Epidermal melanocyte (primary cell): ENCODE measurements around the gene IFITM1.
"Not testable (repeated sequence)": the region's sequence is repeated elsewhere in the genome, so short reads cannot be mapped to it uniquely, and the experiment has no call there.

Experiments
- DNase-seq: peaks from one replicate; pipeline ENCODE4 v3.0.0; 2011; ENCODE audit warnings: low spot score; ENCODE audit not compliant: insufficient read length

The IFITM1 gene

DNA sequence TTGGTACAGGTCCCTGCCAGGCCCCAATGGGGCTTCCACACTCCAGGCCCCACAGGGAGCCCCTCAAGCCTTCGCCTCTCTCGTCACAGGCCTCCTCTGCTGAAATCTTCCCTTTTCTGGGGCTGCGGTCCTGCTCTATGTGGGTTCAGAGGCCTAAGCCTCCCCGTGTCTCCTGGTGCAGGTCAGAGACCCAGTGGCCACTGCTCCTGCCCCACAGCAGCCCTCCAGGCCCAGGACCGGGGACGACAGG is 12.7 kb downstream of the IFITM1 start:
- DNase-seq, result no peak

DNA sequence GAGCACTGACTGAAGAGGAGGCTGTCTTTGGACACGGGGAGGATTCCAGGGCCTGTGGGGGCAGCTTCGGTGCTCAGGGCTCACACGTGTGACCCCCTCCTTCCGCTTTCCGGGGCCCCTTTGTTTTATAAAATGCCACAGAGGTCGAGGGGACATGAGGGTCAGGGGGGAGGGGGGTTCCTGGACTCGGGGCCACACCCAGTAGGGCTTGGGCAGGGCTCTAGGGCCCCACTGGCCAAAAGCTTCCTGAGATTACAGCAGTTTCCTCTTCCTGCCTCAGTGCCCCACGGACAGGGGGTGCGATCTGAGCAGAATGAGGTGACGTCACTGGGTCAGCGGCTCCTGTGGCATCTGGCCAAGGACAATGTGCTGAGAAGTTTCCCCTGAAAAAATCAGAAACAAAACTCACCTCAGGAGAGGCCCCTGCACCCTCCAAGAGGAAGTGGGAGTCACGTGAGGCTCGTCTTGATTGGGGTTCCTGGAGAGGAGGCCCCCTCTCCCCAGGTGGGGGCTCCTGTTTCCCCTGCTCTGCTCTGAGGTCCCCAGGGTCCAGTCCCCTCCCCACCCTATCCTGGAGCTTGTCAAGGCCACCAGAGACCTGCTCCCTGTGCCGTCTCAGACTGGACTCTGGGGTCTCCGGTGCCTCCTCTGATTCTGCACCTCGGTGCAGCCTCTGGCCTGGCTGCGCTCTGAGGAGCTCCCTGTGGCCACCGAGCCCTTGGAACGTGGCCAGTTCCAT is 13.2 kb downstream of the IFITM1 start:
- no peak for DNase-seq

DNA sequence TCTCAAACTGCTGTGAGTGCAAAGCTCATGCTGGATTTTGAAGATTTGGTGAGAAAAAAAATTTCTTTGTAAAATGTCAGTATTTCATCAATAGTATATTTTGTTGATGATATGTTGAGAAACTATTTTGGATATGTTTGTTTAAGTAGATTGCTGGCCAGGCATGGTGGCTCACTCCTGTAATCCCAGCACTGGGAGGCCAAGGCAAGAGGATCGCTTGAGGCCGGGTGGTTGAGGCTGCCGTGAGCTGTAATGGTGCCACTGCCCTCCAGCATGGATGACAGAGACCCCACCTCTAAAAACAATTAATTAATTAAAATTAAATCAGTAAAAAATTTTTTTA is 13.7 kb downstream of the IFITM1 start:
- no peak for DNase-seq

DNA sequence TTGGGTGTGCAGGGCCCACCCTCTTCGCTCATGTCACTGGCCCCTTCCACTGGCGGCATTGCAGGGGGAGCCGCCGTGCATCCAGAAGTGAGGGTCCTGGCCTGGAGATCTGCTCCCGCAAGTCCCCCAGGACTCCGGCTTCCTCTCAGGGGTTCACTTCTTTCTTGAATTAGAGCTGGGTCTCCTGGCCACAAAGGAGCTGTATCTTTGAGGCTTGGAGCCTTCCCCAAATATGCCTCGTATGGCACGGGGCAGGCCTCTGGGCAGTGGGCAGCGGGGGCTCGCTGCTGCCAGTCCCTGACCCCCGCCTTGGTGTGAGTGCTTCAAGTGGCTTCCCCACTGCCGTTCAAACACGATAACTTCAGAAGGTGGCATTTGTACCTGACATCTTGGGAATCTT is 14.2 kb downstream of the IFITM1 start:
- DNase-seq, result no peak

DNA sequence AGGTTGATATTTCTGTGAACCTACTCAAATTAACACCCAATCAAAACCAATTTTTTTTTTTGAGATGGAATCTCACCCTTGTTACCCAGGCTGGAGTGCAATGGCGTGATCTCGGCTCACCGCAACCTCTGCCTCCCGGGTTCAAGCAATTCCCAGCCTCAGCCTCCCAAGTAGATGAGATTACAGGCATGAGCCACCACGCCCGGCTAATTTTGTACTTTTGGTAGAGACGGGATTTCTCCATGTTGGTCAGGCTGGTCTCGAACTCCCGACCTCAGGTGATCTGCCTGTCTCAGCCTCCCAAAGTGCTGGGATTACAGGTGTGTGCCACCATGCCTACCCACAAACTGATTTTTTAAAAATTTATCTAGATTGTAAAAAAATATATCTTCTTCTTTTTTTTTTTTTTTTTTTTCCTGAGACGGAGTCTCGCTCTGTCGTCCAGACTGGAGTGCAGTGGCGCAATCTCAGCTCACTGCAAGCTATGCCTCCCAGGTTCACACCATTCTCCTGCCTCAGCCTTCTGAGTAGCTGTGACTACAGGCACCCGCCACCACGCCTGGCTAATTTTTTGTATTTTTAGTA is 14.8 kb downstream of the IFITM1 start:
- DNase-seq, result not testable (repeated sequence)

DNA sequence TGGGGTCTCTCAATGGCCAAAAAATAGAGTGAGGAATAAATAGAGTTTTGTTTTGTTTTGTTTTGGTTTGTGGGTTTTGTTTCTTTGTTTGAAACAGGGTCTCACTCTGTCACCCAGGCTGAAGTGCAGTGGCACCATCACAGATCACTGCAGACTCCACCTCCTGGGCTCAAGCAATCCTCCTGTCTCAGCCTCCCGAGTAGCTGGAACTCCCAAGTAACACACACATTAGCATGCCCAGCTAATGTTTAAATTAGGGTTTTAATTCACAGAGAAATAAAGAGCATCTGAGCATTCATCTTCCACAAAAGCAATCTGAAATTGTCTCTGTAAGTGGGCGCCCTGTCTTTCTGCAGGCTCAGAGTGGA is 16.0 kb downstream of the IFITM1 start:
- DNase-seq, result no peak

DNA sequence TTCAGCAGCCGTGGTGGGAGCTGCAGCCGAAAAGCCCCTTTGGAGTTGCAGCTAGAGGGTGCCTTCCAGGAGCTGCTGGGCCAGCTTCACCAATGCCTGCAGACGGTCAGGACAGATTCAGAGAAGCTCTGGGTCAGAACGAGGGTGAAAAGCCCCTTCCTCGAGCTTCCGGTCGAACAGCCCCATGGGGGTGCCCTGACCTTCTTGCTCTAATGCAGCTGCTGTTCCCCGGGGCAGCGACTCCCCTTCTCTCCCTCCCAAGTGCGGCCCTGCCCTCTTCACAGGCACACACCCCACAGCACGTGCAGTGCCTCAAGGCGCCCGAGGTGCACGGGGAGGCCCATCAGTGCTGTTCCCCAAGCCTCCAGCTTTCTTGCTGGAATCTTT is 16.5 kb downstream of the IFITM1 start:
- no peak for DNase-seq

DNA sequence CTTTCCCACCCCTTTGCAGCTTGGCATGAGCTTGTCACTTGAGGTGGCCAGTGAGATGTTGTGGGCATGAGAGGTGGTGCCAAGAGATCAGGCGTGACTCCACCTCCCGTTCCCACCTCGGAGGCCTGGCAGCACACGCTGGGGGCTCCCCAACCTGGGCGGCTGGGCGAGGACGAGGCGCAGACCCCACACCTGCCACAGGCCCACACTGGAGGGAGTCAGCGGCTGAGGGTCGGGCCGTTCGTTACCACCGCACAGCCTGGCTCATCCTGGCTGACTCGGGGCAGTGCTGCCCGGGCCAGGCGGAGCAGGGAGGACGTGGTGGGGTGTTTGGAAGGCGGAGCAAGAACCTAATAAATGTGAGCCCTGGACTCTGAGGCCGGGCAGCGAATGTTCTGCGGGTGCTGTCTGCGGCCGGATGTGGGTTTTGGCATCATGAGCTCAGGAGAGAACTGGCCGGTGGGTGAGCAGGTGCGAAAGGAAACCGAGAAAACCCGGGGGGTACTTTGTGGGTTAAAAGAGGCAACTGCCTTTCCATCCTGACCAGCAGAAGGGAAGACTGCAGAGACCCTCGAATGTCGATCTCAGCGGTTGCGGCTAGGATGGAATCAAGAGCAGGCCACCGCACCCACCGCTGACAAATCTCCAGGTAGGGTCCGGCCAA is 17.0 kb downstream of the IFITM1 start:
- DNase-seq, result no peak

DNA sequence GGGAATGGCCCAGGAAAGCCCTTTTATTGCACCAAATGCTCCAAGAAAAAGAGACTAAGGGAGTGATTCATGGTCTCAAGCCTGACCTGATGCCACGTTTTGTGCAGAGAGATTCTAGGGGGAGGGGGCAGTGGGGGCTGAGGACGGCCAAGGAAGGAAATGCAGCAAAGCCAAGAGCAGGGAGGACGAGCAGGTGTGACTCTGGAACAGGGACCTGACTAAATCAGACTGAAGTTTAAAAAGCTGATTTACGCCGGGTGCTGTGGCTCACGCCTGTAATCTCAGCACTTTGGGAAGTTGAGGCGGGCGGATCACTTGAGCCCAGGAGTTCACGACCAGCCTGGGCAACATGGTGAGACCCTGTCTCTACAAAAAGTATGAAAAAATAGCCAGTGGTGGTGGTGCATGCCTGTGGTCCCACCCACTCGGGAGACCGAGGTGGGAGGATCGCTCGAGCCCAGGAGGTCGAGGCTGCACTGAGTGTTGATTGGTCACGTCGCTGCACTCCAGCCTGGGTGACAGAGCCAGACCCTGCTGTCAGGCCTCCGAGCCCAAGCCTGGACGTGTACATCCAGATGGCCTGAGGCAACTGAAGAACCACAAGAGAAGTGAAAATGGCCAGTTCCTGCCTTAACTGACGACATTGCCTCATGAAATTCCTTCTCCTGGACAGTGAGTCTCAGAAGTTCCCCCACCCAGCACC is 17.7 kb downstream of the IFITM1 start:
- no peak for DNase-seq

DNA sequence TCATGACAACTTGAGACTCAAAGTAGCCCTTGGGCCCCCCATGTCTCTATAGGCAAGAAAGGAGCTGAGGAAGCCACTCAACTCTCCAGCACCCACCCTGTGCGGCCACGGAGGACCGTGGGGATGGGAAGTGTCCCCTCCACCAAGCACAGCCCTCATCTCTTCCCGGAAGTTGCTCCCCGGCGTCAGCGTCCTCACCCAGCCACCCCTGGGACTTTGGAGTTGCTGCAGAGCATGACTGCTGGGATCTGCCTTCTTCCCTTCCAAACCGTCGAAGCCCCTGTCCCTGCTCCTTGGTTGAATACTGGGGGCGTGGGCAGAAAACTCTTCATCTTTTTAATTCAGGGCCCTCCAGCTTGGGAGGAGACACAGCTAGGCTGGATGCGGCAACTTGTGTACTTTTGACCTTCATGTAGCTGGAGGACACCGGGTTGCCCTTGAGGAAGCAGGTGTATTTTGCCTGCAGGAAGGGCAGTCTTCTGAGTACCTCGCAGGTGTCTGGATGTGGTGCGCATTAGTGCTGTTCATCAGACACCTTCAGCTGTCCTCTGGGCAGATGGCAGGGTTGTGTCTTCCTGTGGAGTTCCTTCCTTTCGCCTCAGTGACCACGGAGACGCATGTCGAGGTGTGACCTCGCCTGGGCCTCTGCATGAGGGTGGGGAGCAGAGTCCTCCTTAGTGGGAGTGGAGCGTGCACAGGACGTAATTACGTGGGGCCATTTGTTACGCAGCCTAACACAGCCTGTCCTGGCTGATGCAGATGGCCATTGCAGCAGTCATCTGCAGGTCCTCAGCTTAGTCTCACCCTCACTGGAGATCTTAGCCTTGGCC is 19.0 kb downstream of the IFITM1 start:
- no peak for DNase-seq

DNA sequence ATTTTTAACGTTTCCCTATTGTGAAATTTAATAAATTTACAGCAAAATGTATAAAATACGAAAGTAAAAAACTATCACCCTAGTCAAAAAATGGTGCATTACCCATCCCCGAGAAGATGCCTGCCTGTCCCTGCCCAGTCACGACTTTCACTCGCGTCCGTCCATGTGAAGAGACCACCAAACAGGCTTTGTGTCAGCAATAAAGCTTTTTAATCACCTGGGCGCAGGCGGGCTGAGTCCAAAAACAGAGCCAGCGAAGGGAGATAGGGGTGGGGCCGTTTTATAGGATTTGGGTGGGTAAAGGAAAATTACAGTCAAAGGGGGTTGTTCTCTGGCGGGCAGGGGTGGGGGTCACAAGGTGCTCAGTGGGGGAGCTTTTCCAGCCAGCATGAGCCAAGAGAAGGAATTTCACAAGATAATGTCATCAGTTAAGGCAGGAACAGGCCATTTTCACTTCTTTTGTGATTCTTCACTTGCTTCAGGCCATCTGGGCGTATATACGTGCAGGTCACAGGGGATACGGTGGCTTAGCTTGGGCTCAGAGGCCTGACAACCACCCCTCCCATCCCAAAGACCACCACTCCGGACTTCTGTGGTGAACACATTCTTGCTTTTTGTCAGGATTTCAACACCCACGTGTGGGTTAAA is 19.9 kb downstream of the IFITM1 start:
- DNase-seq, result not testable (repeated sequence)

DNA sequence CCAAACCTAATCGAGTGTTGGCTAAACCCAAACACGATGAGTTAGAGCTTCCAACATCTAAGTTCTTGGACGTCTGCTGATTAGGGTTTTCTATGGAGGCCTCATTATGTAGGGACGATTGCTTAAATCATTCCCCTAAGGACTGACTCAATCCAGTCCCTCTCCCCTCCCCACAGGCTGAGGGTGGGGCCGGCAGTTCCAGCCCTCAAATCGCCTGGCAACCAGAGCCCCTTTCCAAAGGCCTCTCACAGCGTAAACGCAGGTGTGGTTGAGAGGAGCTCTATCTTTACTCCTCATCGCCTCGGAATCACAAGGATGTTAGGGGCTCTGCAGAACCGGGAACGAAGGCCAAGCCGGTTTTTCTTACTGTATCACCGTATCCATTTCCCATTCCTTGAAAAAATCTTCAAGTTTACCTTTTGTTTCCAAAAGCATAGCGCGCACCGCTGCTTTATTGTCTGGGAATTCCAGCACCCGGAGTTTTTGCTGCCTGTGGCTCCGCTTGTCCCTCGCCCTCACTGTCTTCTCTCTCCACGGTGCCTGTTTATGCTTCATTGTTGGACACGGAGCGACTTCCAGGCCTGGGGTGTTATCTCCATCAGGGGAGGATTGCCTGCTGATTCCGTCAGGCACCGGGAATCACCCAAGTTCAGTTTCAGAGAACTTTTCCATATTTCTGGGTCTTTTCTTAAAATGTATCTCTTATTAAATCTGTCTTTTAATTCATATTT is 20.6 kb downstream of the IFITM1 start:
- no peak for DNase-seq

DNA sequence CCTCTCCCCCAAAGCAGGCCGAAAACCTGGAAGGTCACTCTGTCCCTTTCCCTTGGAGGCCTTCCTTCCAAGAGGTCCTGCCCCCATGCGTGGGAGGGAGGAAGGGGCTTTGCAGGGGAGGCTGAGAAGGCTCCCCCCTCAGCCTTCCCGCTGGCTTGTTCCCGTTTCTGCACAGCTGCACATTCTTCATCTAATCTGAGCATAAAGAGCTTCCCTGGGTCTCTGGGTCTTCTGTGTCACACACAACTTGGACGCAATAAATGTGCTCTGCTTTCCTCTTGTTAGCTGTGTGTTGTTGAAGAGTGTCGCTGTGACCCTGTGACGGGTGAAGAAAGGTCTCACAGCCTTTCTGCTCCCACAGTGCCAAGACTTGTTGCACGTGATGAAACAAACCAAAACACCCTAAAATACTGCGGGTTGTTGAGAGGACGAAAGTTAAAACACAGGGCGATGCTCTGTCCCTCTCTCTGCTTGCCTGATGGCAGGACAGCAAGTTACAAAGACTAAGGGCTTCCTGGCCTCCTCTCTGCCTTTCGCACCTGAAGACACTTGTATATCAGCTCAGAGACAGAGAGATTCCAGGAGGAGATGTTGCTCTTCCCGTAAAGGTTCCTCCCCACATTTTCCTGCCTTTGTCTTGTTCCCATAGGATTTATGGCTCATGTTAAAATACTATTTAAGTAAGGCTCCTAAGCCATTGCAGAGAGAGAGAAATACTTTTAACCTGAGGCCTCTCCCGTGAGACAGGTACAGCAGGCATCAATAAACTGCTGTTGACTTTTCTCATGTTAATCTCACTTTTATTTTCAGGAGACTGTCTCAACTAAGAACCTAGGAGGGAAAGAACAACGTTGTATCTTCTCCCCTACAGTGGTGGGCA is 22.2 kb downstream of the IFITM1 start:
- no peak for DNase-seq

DNA sequence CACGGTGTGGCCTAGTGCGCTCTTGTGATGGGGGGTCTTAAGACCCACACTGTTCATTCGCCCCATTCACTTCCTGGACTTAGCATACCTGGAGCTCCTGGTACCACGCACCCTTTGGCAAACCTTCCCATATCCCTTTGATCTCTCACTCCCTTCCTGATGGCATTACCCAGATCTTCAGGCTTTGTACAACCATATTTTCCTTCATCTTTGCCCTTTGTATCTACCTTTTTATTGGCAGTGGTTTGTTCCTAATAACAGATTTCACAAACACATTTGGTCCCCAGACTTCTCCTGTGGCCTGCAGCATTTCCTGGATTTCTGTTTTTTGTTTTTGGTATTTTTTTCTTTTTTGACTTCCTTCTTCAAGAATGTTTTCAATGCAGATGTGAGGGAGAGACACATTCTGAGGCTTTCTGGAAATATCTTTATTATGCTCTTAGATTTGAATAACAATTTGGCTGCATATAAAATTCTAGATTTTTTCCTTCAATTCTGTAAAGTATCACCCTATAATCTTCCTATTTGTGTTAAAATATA is 22.9 kb downstream of the IFITM1 start:
- no peak for DNase-seq

DNA sequence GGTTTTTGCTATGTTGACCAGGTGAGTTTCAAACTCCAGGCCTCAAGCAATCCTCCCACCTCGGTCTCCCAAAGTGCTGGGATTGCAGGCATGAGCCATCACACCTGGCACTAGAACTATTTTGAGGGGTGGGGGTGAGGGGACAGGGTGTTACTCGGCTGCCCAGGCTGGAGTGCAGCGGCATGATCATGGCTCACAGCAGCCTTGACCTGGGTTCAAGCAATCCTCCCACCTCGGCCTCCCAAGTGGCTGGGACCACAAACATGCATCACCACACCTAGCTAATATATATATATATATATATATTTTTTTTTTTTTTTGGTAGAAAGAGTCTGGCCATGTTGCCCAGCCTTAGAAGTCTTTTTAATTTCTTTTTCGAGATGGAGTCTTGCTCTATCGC is 23.9 kb downstream of the IFITM1 start:
- no peak for DNase-seq

DNA sequence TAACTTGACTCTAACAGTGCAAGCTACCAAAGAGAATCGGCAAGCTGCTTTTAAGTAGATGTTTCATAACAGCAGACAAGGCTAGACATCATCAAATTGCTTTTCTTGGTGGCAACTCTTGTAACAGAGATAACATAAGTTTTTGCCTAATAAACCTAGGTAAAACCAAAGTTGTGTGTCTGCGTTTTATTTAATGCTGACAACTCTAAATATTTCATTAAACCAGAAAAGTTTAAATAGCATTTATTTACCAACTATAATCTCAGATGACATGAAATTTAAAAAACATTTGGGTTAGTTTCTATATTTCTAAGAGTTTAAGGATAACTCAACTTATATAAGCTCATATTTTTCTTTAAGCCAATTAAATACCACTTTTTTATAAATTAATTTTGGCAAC is 26.1 kb downstream of the IFITM1 start:
- no peak for DNase-seq

DNA sequence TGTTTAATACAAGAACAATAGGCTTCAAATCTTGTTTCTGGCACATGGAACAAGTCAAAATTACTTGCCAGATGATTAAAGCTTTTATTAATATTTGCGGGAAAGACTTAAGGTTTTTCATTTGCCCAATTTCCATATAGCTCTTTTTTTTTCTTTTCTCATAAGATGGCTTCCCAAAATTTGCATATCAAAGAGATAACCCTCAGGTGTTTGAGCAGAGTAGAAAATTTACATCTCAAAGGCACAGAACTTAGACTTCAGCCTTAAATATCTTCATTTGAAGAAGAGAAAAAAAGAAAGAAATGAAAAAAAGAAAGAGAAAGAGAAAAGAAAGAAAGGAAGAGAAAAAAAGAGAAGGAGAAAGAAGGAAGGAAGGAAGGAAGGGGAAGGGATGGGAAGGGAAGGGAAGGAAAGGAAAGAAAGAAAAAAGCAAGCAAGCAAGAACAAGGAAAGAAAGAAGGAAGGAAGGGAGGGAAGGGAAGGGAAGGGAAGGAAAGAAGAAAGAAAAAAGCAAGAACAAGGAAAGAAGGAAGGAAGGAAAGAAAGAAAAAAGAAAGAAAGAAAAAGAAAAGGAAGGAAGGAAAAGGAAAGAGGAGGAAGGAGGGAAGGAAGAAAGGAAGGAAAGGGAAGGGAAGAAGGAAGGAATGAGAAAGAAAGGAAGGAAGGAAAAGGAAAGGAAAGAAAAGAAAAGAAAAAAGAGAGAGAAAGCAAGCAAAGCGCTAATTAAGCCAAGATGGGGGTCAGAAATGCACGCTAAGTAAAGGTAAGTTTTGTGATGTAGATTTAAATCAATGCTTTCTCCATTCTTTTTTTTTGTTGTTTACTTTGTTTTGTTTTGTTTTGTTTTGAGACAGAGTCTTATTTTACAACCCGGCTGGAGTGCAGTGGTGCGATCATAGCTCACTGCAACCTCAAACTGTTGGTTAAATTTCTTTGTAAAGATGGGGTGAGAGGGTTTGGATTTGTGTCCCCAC is 27.0 kb downstream of the IFITM1 start:
- no peak for DNase-seq

DNA sequence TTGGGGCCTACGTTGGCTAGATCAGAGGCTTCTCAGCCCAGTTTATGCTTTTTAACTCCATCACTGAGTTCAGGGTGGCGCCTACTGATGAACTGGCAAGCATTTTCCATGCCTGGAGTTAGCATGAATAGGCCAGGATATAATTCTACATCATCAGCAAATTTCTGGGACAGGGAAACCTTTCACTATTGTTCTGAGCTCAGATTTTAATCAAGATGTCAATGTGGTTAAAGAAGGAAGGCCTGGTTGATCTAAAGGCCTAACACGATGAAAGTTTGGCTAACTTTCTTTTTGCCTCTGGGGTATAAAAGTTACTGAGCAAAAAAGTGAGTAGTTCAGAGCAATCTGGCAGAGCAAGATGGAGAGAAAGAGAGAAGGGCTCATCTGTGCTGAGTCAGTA is 28.5 kb downstream of the IFITM1 start:
- DNase-seq, result peak; percentile 80
